C4-2B (cell line): ENCODE results near the gene CCDC159.

Experiments used
- ZFX ChIP-seq: fragments of 450-650 bp; IDR thresholded peaks from 2 replicates; pipeline ENCODE4 v1.6.1; 2017
- TF ChIP-seq, protein P1 (sequence below): fragments of 450-650 bp; conservative IDR thresholded peaks from 2 replicates; pipeline ENCODE4 v1.5.1; 2017; ENCODE audit warnings: mild to moderate bottlenecking

DNA sequence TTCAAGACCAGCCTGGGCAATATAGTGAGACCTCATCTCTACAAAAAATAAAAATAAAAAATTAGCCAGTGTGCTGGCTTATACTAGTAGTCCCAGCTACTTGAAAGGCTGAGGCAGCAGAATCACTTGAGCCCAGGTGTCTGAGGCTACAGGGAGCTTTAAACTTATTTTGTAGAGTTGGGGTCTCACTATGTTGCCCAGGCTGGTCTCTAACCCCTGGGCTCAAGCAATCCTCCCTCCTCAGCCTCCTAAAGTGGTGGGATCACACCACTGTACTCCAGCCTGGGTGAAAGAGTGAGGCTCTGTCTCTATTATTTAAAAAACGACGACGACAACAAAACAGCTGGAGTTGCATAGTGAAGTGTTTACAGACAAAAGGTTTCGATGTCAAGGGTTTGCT, 14.8 kb upstream of the CCDC159 start:
- TF ChIP-seq, protein P1, sequence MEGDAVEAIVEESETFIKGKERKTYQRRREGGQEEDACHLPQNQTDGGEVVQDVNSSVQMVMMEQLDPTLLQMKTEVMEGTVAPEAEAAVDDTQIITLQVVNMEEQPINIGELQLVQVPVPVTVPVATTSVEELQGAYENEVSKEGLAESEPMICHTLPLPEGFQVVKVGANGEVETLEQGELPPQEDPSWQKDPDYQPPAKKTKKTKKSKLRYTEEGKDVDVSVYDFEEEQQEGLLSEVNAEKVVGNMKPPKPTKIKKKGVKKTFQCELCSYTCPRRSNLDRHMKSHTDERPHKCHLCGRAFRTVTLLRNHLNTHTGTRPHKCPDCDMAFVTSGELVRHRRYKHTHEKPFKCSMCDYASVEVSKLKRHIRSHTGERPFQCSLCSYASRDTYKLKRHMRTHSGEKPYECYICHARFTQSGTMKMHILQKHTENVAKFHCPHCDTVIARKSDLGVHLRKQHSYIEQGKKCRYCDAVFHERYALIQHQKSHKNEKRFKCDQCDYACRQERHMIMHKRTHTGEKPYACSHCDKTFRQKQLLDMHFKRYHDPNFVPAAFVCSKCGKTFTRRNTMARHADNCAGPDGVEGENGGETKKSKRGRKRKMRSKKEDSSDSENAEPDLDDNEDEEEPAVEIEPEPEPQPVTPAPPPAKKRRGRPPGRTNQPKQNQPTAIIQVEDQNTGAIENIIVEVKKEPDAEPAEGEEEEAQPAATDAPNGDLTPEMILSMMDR = no peak
- no peak for TF ChIP-seq ZFX
